GM18517 (cell line): Measurements from ENCODE around the gene TMC1.
"Not testable (repeated sequence)": the region's sequence is repeated elsewhere in the genome, so short reads cannot be mapped to it uniquely, and the experiment has no call there.

ENCODE experiments used
- ATAC-seq: cut with Tn5 transposase; IDR thresholded peaks from one replicate; pipeline ENCODE4 v1.9.1; 2021; ENCODE audit warnings: mild to moderate bottlenecking, moderate library complexity; ENCODE audit not compliant: unreplicated experiment

The TMC1 gene

DNA sequence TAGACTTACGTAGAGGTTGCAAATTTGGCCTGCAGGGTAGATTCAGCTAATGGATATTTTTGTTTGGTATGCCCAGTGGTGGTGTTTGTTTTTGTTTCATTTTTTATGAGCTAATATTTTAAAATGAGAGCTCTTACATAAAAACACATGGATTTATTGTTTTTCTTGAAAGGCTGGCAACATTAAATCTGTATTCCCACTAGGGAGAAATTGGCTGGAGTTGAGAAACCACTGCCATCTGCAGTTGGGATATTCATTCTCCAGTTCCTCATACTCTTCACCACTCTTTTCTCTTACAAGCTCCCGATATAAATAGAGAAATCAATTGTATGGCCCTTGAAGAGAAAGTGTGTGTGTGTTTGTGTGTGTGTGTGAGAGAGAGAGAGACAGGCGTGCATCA is 288.2 kb downstream of the TMC1 start:
- no peak for ATAC-seq

- no peak for ATAC-seq
These were observed 291.2 kb downstream of the TMC1 start for GRCh38 chr9:72812559-72813111.

GRCh38 chr9:72813544-72813943 is 292.1 kb downstream of the TMC1 start:
- ATAC-seq = no peak

- ATAC-seq = no peak
These were observed 292.7 kb downstream of the TMC1 start for GRCh38 chr9:72814083-72814597.

GRCh38 chr9:72816666-72817065 is 295.3 kb downstream of the TMC1 start:
- no peak for ATAC-seq

DNA sequence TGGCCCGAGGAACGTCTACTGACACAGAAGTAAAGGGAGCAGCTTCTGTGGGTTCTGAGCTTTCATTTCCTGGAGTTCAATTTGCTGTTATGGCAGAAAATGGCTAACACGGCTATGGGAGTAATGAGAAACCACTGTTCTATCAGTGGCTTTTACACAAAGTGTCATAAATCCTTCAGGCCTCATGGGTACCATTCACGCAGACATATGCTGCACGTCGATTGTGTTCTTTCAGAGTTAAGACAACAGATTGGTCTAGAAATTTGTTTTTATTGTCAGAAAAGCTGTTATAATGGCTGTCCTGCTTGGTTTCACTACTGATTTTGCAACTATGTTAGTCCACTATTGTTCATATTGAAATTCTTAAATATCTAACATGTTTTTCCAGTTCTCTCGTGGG is 296.0 kb downstream of the TMC1 start:
- no peak for ATAC-seq

DNA sequence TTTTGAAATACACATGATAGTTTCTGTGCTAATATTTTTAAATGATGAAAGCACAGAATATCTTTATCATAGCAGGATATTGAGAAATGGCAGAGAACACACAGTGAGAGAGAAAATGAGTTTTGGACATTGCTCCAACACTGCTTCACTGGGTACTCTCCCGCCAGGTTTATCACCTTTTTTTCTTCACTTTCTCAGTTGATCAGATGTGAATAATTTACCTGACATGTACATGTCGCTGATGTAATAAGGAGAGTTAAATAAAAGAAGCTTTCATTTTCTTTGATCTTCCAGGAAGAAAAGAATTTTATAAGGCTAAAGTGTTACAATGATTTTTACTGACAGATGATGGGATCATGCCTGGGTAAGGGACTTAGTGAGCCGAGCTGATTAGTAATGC is 297.0 kb downstream of the TMC1 start:
- ATAC-seq = no peak

DNA sequence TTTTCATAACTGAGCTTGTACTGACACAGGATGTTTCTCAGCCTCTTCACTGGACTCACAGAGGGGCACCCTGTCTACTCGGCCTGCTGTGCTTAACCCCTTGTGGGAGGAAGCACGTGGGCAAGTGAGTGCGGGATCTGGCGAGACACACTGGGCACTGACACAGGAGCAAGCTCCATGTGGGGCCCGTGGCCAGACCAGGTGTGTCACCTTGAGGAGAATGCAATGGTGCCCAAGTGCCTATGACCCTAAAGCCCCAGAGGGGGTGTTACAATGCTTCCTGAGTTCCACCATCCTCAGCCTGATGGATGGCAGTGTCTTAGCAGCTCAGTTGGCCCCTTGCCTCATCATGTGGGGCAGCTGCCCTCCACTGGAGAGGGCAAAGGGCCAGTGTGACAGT is 302.6 kb downstream of the TMC1 start:
- no peak for ATAC-seq

DNA sequence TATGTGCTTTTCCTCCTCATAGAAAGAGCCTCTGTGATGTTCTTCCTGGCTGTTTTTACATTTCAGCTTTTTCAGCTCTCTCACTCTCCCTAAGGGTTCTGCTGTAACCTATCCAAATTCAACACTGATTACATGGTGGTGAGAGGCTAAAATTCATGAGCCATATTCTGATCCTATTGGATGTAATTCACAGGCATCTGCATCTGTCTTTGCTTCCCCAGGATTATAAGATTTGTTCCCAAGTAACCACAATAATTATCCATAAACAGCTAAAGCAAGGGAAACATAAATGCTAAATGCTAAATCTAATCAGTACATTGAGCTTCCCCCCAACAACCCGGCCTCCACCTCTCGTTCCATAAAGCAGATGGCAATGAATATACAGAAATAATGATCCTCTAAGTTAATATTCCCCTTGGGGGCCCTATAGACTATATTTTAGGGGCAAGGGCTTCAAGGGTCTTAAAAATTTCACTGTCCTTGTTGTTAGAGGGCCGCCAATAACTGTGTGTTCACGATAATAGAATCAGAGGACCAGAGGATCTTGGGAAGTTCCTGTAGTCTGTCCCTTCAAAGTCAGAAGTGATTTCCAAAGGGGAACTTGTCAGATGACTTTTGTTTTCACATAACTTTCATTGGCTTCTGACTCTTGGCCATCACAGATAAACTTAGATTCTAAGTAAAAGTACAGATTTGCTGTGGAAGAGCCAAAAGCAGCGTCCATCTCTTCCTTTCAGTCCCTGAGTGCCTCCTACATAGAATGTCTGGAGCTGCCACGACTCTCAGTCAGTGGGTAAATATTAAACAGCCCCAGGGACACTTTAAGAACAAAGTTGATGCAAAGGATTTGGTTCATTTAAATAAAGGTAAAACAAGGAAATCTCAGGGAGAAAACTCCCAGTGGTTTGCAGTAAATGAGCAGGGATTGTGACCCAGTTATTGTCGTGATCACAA is 305.9 kb downstream of the TMC1 start:
- ATAC-seq = no peak

- no peak for ATAC-seq
These were observed 306.7 kb downstream of the TMC1 start for GRCh38 chr9:72827950-72828731.

- no peak for ATAC-seq
These were observed 313.6 kb downstream of the TMC1 start for GRCh38 chr9:72834994-72835393.

- ATAC-seq = no peak
These were observed 315.4 kb downstream of the TMC1 start for GRCh38 chr9:72836790-72837189.

GRCh38 chr9:72839085-72839484 is 317.7 kb downstream of the TMC1 start:
- ATAC-seq = no peak

GRCh38 chr9:72843520-72844439 is 322.4 kb downstream of the TMC1 start:
- no peak for ATAC-seq

DNA sequence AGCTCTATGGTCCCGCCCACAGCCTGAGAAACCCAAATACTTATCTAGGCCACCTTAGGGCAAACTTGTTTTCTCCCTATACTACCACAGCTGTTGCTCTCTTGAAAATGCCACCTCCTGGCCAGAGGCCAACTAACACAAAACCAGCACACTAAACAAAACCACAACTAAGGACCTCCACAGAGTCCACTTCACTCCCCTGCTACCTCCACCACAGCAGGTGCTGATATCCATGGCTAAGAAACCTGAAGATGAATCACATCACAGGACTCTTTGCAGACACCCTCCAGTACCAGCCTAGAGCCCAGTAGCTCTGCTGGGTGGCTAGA is 323.0 kb downstream of the TMC1 start:
- ATAC-seq = no peak

- ATAC-seq = not testable (repeated sequence)
These were observed 323.6 kb downstream of the TMC1 start for GRCh38 chr9:72845052-72845451.

- ATAC-seq = not testable (repeated sequence)
These were observed 328.8 kb downstream of the TMC1 start for GRCh38 chr9:72850209-72850608.

- no peak for ATAC-seq
These were observed 333.9 kb downstream of the TMC1 start for GRCh38 chr9:72855321-72855720.

- no peak for ATAC-seq
These were observed 334.6 kb downstream of the TMC1 start for GRCh38 chr9:72855890-72856523.
